K562 (cell line): ENCODE results near the gene NR1H3. TPM values are rescaled to one million over a fixed set of nuclear protein-coding genes. Genes with fewer than 3 reads are reported as not detected.

ENCODE experiments used
- CBFA2T3 ChIP-seq: fragments of 450-650 bp; IDR thresholded peaks from 2 replicates; pipeline ENCODE4 v1.6.1; 2017
- CXXC5 ChIP-seq: fragments of 250-450 bp; sonication (Bioruptor Pico); IDR thresholded peaks from 2 replicates; pipeline ENCODE4 v1.8.0; 2022; ENCODE audit warnings: inconsistent platforms, mild to moderate bottlenecking, moderate library complexity
- EGR1 ChIP-seq: fragments of 450-650 bp; conservative IDR thresholded peaks from 2 replicates; pipeline ENCODE4 v1.6.1; 2017; ENCODE audit warnings: mild to moderate bottlenecking
- HDGF ChIP-seq: fragments of 450-650 bp; IDR thresholded peaks from 2 replicates; pipeline ENCODE4 v1.6.1; 2016
- L3MBTL2 ChIP-seq: fragments of 450-650 bp; IDR thresholded peaks from 2 replicates; pipeline ENCODE4 v1.6.1; 2016; ENCODE audit warnings: mild to moderate bottlenecking, moderate library complexity
- REST ChIP-seq, 2 experiments: fragments of 450-650 bp; formaldehyde crosslinking in 1 of 2; IDR thresholded peaks; 2 replicates each; pipeline versions ENCODE4 v1.4.0 to v1.6.1; 2014 to 2020; ENCODE audit warnings: mild to moderate bottlenecking in 2 of 2, borderline replicate concordance in 1 of 2, low read depth in 1 of 2
- SREBF1 ChIP-seq: fragments of 150-350 bp; IDR thresholded peaks from 2 replicates; pipeline ENCODE4 v1.6.1; 2014; ENCODE audit warnings: antibody characterized with exemption, low read depth, low read length, borderline replicate concordance
- ZBTB7A ChIP-seq: IDR thresholded peaks from 2 replicates; pipeline ENCODE4 v1.6.1; 2011; ENCODE audit warnings: low read depth, mild to moderate bottlenecking, low read length, moderate library complexity, borderline replicate concordance; ENCODE audit not compliant: control insufficient read depth
- ZNF324 ChIP-seq: fragments of 250-450 bp; sonication (Bioruptor Pico); IDR thresholded peaks from 2 replicates; pipeline ENCODE4 v1.4.0; 2020; ENCODE audit warnings: mild to moderate bottlenecking
- ZNF436 ChIP-seq: fragments of 250-450, 450-650 bp; sonication (Bioruptor Pico); formaldehyde crosslinking; IDR thresholded peaks from 2 replicates; pipeline ENCODE4 v1.7.0; 2020; ENCODE audit warnings: mild to moderate bottlenecking
- ZNF75A ChIP-seq: fragments of 450-650 bp; formaldehyde crosslinking; IDR thresholded peaks from 2 replicates; pipeline ENCODE4 v1.4.0; 2020; ENCODE audit warnings: mild to moderate bottlenecking
- polyA plus RNA-seq, 8 experiments: library from polyadenylated mRNA; depleted of rRNA in 4 of 8; stranded (reverse) in 5 of 8; unstranded in 3 of 8; fragments of >200 nt; fragmentation: Nextera tagmentation in 2 of 8; fragmentation: Illumina TruSeq in 1 of 8; extraction: Ambion mirVana in 2 of 8; extraction: Trizol in 1 of 8; gene quantifications; 2 replicates each; pipeline versions ENCODE4 v1.2.1 to v1.2.3, GENCODE V29; 2011 to 2014; ENCODE audit warnings: inconsistent platforms in 1 of 8, missing spikeins in 1 of 8
- total RNA-seq, 7 experiments: library from RNA; depleted of rRNA in 6 of 7; stranded (reverse); fragments of >200 nt in 6 of 7; fragmentation: Illumina TruSeq in 2 of 7; extraction: Trizol in 2 of 7; gene quantifications; 2 replicates each; pipeline versions ENCODE4 v1.2.1 to v1.2.3, GENCODE V29; 2011 to 2021; ENCODE audit warnings: low replicate concordance in 1 of 7
- TF ChIP-seq, protein P1 (sequence below): fragments of 250-450 bp; sonication (Bioruptor Pico); IDR thresholded peaks from 2 replicates; pipeline ENCODE4 v1.4.0; 2020; ENCODE audit warnings: mild to moderate bottlenecking, moderate library complexity

The NR1H3 gene
- total and polyA plus RNA-seq, 9 of the 15 experiments (the other 6 are each of a cell fraction or from before 2014, with no cell fraction given): 8.2 to 26.0 (median 11.9) TPM

DNA sequence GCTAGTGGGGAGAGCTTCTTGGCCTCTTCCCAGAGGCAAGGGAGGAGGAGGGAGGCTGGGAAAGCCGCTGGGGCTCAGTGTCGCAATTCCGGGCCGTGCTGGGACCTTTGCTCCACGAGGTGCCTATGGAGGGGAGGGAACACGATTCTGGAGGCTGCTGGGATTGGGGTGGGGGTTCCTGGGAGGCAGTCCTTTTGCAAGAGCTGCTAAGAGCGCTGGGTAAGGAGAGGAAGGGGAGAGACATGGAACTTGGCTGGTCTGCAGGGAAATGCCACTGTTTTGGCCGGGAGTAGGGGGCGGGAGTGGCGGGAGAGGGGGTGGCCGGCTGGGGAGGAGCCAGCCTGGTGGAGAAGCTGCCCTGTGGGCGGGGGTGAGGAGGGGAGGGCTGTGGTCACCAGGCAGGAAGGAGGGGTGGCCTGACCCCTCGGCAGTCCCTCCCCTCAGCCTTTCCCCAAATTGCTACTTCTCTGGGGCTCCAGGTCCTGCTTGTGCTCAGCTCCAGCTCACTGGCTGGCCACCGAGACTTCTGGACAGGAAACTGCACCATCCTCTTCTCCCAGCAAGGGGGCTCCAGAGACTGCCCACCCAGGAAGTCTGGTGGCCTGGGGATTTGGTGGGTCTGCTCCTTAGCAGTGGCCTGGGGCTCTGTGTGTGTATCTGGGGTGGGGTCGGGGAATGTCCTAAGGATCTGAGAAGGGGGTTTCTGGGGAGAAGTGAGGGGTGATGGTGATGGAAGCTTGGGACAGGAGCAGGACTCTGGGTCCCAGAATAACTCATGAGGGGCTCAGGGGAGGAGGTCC lies at the start of gene NR1H3 (continued):
- TF ChIP-seq SREBF1 (no peak), CBFA2T3 (no peak), REST (IDR thresholded peaks at IDR 0.05; ENCODE audit: borderline replicate concordance) (peak; percentile 76; the same call in 1 of the 2 replicates), REST (CRISPR knock-in tag; IDR thresholded peaks at IDR 0.05; ENCODE audit: low read depth) (no peak), ZNF75A (CRISPR knock-in tag) (no peak), CXXC5 (CRISPR knock-in tag) (0 out of 2 replicates have a peak, but pooled peaks have one; percentile 22), EGR1 (peak; percentile 76), ZNF324 (CRISPR knock-in tag) (no peak), L3MBTL2 (no peak), ZBTB7A (peak; percentile 67), HDGF (no peak), ZNF436 (CRISPR knock-in tag) (no peak)
- TF ChIP-seq, protein P1, sequence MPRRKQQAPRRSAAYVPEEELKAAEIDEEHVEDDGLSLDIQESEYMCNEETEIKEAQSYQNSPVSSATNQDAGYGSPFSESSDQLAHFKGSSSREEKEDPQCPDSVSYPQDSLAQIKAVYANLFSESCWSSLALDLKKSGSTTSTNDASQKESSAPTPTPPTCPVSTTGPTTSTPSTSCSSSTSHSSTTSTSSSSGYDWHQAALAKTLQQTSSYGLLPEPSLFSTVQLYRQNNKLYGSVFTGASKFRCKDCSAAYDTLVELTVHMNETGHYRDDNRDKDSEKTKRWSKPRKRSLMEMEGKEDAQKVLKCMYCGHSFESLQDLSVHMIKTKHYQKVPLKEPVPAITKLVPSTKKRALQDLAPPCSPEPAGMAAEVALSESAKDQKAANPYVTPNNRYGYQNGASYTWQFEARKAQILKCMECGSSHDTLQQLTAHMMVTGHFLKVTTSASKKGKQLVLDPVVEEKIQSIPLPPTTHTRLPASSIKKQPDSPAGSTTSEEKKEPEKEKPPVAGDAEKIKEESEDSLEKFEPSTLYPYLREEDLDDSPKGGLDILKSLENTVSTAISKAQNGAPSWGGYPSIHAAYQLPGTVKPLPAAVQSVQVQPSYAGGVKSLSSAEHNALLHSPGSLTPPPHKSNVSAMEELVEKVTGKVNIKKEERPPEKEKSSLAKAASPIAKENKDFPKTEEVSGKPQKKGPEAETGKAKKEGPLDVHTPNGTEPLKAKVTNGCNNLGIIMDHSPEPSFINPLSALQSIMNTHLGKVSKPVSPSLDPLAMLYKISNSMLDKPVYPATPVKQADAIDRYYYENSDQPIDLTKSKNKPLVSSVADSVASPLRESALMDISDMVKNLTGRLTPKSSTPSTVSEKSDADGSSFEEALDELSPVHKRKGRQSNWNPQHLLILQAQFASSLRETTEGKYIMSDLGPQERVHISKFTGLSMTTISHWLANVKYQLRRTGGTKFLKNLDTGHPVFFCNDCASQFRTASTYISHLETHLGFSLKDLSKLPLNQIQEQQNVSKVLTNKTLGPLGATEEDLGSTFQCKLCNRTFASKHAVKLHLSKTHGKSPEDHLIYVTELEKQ (CRISPR knock-in tag): no peak
